ENCODE data around the gene MVB12B. TPM values are rescaled to one million over a fixed set of nuclear protein-coding genes. Genes with fewer than 3 reads are reported as not detected.

Gene MVB12B
- total and polyA plus RNA-seq, 3 donors from 2014 or later: 13.6 to 30.7 (median 26.2) TPM

DNA sequence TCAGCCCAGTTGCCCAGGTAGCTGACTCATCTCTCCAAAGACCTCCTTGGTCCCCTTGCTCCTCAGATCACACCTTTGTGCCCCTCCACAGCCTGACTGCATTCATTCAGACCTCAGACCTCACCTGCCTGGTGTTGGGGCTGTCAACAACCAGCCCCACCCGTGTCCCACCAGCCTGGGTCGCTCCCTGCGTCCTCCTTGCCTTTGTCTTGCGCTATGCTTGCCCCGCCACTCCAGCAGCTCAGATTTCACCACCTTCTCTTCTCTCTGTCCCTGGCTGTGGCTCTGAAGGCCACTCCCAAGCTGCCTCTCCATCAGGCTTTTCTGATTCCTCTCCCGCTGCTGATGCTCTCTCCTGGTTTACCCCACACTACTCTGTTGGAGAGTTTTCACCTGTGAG lies 103.5 kb downstream of the MVB12B start:
- H3K4me1 ChIP-seq: no peaks in the 10 kb centered on the region
- no peak for DNase-seq
- no peak overlapping the region for H3K27ac ChIP-seq
- H3K27me3 ChIP-seq: no peaks in the 10 kb centered on the region
- WGBS, 2 donors: 91 to 93% methylated on average over 6 of the region's 6 CpGs
- H3K9me3 ChIP-seq: no peaks in the 10 kb centered on the region
- no peak overlapping the region for H3K4me3 ChIP-seq
- no peaks in the 10 kb centered on the region for H3K36me3 ChIP-seq (ENCODE audit: low read depth, missing control alignments)
- TF ChIP-seq POLR2A (IDR thresholded peaks at IDR 0.05): no peak
- TF ChIP-seq, protein P1, sequence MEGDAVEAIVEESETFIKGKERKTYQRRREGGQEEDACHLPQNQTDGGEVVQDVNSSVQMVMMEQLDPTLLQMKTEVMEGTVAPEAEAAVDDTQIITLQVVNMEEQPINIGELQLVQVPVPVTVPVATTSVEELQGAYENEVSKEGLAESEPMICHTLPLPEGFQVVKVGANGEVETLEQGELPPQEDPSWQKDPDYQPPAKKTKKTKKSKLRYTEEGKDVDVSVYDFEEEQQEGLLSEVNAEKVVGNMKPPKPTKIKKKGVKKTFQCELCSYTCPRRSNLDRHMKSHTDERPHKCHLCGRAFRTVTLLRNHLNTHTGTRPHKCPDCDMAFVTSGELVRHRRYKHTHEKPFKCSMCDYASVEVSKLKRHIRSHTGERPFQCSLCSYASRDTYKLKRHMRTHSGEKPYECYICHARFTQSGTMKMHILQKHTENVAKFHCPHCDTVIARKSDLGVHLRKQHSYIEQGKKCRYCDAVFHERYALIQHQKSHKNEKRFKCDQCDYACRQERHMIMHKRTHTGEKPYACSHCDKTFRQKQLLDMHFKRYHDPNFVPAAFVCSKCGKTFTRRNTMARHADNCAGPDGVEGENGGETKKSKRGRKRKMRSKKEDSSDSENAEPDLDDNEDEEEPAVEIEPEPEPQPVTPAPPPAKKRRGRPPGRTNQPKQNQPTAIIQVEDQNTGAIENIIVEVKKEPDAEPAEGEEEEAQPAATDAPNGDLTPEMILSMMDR (IDR thresholded peaks at IDR 0.05): no peak
- intact Hi-C loops (cut with DNase I; ENCODE audit: low total_unique reads): no loop called here

DNA sequence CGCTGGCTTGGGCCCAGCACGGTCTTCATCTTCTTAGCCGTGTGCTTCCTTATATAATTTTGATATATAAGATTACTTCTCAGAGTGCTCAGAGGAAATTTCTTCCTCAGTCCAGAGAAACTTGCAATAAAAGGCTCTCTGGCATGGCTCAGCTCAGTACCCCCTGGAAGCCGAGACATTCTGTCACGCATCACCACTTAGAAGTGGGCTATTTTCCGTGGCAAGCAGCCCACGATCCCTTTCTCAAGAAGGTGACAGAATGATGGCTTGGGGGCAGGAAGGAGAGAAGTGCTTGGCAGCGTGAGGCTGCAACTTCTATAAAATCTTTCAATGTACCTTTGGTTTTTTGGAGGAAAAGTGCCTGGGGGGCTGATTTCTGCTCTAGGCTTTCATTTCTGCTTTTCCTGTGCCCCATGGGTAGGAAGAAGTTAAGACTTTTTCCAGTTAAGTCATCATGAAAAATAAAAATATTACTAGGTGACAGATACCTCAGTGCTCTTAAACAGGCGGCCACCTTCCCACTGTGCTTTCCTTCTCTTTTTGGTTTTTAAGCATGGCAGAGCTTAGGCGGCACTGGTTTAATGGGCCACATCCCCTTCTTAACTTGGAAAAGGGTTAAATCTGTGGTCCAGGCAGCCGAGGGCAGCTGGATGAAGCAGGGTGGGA lies 104.6 kb downstream of the MVB12B start:
- Histone ChIP-seq H3K36me3 (ENCODE audit: low read depth, missing control alignments) (no peaks in the 10 kb centered on the region), H3K9me3 (no peaks in the 10 kb centered on the region), H3K27me3 (no peaks in the 10 kb centered on the region), H3K4me1 (no peaks in the 10 kb centered on the region), H3K27ac (no peak overlapping the region), H3K4me3 (no peak overlapping the region)
- 88 to 89% methylated on average over 11 of the region's 11 CpGs for WGBS, 2 donors
- intact Hi-C loops (cut with DNase I; ENCODE audit: low total_unique reads): no loop called here
- TF ChIP-seq, protein P1 (IDR thresholded peaks at IDR 0.05): no peak
- no peak for TF ChIP-seq POLR2A (IDR thresholded peaks at IDR 0.05)
- DNase-seq: no peak

DNA sequence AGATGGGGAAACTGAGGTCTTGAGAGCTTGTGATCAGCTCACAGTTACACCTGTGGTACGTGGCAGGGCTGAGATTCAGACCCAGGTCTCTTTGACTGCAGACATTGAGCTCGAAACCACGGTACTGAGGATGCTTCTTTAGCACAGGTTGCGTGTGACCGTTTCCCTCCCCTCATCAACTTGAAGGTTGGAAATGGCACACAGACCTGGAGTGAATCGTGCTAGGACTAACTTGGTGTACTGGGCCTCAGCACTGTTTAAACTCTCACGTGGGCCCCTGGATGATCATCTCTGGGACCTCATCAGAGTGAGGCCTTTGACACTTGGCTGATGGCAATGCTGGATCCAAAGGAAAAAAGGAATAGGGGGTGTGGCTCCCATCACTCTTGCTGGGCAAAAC lies 106.0 kb downstream of the MVB12B start:
- Histone ChIP-seq H3K4me3 (no peak overlapping the region), H3K9me3 (no peaks in the 10 kb centered on the region), H3K27me3 (no peaks in the 10 kb centered on the region), H3K36me3 (ENCODE audit: low read depth, missing control alignments) (no peaks in the 10 kb centered on the region), H3K27ac (no peak overlapping the region), H3K4me1 (no peaks in the 10 kb centered on the region)
- 92 to 97% methylated on average over 7 of the region's 7 CpGs for WGBS, 2 donors
- intact Hi-C loops (cut with DNase I; ENCODE audit: low total_unique reads): no loop called here
- DNase-seq: no peak
- TF ChIP-seq, protein P1 (IDR thresholded peaks at IDR 0.05): no peak
- TF ChIP-seq POLR2A (IDR thresholded peaks at IDR 0.05): no peak

DNA sequence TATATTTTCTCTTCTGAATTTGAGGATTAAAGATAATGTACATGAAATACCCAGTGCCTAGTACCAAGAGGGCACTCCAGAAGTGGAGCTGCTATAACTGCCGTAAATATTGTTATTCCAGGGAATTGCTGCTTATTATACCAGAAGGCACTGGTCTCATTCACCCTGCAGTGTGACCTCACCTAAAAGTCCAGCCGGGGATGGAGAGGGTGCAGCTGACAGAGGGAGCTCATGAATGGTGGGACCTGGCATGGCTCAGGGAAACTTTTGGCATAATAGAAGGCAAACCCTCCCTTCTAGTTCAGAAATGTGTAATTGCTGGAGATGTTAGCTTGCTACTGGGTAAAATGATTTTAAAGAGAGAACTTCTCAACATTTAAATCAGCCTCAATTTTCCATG lies 108.5 kb downstream of the MVB12B start:
- Histone ChIP-seq H3K9me3 (no peaks in the 10 kb centered on the region), H3K27ac (no peak overlapping the region), H3K27me3 (no peaks in the 10 kb centered on the region), H3K4me3 (no peak overlapping the region), H3K36me3 (ENCODE audit: low read depth, missing control alignments) (no peaks in the 10 kb centered on the region), H3K4me1 (no peaks in the 10 kb centered on the region)
- intact Hi-C loops (cut with DNase I; ENCODE audit: low total_unique reads): no loop called here
- TF ChIP-seq, protein P1 (IDR thresholded peaks at IDR 0.05): no peak
- no peak for TF ChIP-seq POLR2A (IDR thresholded peaks at IDR 0.05)
- no peak for DNase-seq
- WGBS, 2 donors: 65 to 85% methylated on average over 2 of the region's 2 CpGs

DNA sequence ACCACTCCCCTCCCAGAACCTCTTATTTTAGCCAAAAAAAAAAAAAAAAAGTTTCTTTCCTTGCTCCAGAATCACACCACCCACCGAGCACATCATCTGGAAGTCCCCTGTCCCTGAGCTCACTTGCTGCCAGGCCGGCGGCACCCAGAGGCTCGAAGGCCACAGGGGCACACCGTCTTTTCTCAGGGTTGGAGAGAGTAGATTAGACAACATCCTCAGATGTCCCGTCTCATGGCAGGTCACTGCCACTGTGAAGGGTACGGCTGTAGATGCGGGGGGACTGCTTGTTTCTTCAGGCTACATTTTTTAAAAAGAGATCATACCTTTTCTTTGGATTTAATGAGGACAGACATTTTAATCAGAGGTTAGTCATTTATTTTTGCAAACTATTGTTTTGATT lies 109.0 kb downstream of the MVB12B start:
- Histone ChIP-seq H3K27ac (no peak overlapping the region), H3K9me3 (no peaks in the 10 kb centered on the region), H3K4me3 (no peak overlapping the region), H3K36me3 (ENCODE audit: low read depth, missing control alignments) (no peaks in the 10 kb centered on the region), H3K4me1 (no peaks in the 10 kb centered on the region), H3K27me3 (no peaks in the 10 kb centered on the region)
- no peak for TF ChIP-seq POLR2A (IDR thresholded peaks at IDR 0.05)
- TF ChIP-seq, protein P1 (IDR thresholded peaks at IDR 0.05): no peak
- intact Hi-C loops (cut with DNase I; ENCODE audit: low total_unique reads): no loop called here
- WGBS, 2 donors: 50 to 55% methylated on average over 8 of the region's 8 CpGs
- no peak for DNase-seq

Measured in testis (tissue), 3 donors.